ENCODE results near the gene LOX.

Gene LOX

DNA sequence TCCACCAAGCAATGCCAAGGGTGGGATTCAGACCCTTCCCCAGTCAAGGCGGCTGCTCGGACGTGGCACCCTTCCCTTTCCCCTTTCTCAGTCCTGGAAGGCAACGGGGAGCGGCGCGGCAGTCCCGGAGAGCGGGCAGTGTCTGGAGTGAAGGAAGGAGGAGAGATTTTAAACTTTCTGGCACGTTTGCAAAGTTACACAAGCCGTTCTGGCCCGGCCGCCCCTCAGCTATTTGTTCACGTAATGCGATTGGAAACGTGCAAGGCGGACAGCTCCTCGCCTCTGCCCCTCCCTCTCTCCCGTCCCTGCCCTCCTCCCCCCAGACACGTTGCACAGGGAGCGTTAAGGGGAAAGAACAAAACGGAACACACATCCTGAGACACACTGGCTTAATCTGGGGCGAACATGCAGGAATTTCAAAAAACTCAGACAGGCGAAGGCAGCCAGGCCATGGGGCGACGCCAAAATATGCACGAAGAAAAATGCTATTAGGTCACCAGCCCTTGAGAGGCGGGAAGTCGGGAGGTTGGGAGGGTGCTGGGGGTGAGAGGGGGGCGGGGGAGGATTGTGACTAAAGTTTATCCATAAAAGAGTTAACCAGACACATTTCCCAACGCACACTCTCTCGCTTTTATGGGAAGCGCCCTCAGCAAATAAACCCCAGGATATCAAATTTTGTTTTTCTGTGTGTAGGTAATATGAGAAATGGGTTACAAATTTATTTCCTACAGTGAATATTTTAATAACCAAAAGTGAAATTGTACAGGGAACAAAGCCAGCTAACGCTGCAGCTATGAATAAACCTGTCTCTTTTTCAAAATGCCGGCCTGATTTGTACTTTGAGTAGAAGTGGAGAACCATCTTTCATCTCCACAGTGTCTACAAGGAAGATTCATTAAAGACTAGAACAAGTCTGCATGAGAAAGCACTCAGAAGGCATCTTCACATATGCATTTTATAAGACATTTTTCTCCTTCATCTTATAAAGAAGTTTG lies at the start of gene LOX:
LOX (minus strand) TSS at position 144 of the 995 bp plus-strand sequence. CDS start 274 bp downstream, outside the sequence.
- no peak for FAIRE-seq

DNA sequence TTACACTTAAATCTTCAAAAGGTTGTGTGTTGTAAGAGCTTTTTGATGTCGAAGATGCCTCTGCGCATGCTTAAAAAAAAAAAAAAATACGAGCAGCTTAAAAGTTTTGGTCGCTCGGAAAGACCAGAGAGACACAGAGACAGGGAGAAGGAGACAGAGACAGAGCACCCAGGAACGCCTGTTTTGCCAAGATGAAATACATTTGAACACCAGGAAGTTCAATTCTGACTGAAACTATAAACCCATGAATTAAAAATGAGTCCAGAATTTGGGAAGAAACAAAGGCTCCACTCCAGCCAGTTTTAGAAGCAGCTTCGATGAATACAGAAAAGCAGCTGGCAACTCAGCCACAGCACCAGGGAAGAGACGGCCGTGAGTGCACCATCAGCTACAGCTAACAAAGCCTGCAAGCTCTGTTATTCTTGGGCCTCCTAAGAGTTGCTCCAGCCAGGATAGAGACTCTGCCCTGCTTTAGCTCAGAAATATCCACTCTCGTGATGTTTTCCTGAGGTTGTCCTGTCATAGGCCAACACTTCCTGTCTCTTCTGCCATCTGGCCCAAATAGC lies 48.8 kb upstream of the LOX start:
- FAIRE-seq: no peak

DNA sequence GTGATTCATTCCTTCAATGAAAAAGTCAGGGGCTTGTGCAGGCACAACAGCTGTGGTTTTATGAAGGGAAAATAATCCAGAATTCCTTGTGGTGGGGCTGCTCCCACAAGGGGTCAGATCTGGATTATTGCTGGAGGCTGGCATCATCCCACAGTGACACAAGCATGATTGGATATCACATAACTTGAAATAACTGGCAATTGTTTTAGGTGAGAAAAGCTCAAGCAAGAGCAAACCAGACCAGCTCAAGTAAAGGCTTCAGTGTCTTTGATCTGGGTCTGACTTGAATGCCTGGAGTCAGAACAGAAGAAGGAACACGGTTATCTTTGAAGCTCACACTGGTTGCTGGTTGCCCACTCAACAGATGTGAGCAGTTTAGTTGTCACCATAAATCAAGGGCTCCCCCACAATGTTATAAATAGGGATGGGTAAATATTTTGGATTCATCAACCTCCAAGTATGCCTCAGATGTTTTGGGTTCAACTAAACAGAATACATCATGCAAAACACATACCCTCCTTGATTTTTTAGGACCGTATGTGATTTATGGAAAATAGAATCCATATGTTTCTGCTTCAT lies 48.2 kb upstream of the LOX start:
- FAIRE-seq: no peak

DNA sequence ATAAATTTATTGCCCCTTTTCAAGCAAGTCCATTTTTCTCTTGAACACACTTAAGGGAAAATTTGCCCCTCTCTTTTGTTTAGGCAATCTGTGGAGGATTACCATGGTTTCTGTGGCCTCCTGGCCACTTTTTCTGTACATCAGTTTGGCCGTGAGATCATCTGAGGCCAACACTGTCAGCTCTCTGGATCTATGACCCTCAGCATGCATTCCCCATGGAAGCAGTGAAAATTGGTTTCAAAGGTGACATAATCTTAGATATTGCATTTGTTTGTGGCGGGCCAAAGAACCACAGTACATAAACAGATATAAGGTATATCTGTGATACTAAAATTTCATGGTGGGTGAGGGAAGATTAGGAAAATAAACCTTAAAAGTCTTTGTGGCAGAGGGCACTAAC lies 46.7 kb upstream of the LOX start:
- FAIRE-seq: no peak

- no peak for FAIRE-seq
Measured at GRCh38 chr5:122121479-122122465, 43.7 kb upstream of the LOX start.

DNA sequence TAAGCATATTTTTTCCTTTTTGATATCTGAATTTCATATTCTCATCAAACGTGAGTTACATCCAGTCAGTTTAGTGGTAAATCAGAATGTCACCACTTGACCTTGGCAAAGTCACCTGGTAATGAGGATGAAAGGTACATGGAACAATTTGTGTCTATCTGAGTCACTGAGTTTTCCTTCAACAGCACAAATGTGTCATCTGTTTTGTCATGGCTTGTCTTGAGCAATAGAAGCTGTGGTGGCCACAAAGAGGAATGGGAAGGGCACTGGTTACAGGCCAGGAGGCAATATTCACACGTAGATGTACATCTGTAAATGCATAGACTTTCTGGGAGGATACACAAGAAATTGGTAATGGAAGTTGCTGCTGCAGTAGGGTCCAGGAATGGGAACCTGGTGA lies 42.9 kb upstream of the LOX start:
- no peak for FAIRE-seq

GRCh38 chr5:122120493-122120892 lies 42.4 kb upstream of the LOX start:
- FAIRE-seq: no peak

GRCh38 chr5:122119205-122119604 lies 41.1 kb upstream of the LOX start:
- FAIRE-seq: no peak

- FAIRE-seq: no peak
Measured at GRCh38 chr5:122118356-122118948, 40.4 kb upstream of the LOX start.

GRCh38 chr5:122114501-122114900 lies 36.4 kb upstream of the LOX start:
- no peak for FAIRE-seq

- FAIRE-seq: no peak
Measured at GRCh38 chr5:122112733-122113558, 34.9 kb upstream of the LOX start.

DNA sequence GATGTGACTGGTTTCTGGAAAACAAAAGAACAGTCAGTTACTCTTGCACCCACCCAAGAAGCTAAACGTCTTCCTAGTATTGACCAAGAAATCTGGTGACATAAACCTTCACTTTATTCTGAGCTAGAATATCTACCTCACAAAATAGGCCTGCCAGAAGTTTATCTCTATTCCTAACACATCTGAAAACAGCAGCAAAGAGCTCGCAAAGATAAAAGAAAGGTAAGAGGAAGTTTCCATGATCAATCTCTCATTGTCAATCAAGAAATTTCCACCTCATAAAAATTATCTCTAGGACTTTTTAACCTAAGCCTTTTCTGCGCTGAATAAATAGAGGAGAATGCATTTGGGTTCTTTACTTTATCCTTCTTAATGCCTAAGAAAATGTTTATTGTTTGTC lies 34.0 kb upstream of the LOX start:
- no peak for FAIRE-seq

DNA sequence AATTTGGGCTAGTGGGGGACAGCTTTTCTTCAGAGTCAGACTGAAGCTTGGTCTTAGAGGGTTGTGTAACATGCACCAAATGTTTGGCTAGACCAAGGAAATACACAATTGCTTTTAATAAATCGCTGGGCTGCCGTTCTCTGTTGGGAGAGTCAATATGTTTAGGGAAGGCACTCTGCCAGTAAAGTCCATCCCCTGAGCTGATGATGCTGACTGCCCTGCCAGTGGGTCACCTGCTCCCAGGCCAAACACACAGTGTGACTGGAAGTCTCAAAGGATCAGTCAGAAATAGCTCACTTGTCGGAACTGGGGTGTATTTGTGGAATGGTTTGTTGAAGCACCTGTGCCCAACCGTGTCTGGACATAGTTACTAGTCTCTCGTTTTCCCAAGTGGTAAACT lies 33.4 kb upstream of the LOX start:
- no peak for FAIRE-seq

GRCh38 chr5:122110987-122111386 lies 32.9 kb upstream of the LOX start:
- FAIRE-seq: no peak

- FAIRE-seq: no peak
Measured at GRCh38 chr5:122107016-122107415, 29.0 kb upstream of the LOX start.

GRCh38 chr5:122105909-122106308 lies 27.9 kb upstream of the LOX start:
- no peak for FAIRE-seq

- no peak for FAIRE-seq
Measured at GRCh38 chr5:122102825-122103224, 24.8 kb upstream of the LOX start.

DNA sequence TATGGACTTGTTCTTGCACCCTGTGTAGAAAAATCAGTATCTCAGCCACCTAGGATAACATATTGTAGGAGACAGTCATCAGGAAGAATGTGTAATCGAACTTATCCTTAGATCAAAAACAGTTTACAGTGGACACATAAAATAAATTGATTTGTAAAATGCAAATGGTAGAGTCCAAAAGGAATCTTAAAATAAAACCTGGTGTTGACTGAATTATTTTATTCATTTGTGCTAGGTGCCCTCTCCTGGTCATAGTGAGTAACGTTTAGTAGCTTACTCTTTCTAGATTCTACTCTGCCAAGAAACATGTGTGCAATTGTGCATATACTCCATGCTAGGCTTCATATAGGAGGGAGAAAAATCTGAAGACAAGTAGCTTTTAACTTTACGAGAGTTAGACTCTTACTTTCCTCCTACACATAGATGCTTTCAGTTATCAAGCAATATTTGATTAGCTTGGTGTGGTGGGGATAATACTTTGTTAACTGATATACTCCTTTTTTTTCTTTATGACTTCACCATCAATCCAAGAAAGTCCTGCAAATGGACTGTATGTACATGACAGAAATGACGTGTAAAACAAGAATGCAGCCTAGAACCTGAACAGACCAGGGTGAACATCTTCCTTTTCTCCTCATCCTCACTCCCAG lies 23.7 kb upstream of the LOX start:
- peak; percentile 77 for FAIRE-seq

GRCh38 chr5:122099060-122099790 lies 21.2 kb upstream of the LOX start:
- no peak for FAIRE-seq

GRCh38 chr5:122097391-122097790 lies 19.3 kb upstream of the LOX start:
- FAIRE-seq: no peak

Data from G401.6 (cell line).